Activated CD8-positive, alpha-beta memory T cell treated with anti-CD3 and anti-CD28 coated beads, Interleukin-2, amount 50 U/mL, for 1 hour (primary cell): ENCODE results near the gene WDR87.

Source experiments
- DNase-seq: peaks from one replicate; pipeline ENCODE4 v3.0.0-alpha.2; 2020; ENCODE audit errors: extremely low read depth

The WDR87 gene

DNA sequence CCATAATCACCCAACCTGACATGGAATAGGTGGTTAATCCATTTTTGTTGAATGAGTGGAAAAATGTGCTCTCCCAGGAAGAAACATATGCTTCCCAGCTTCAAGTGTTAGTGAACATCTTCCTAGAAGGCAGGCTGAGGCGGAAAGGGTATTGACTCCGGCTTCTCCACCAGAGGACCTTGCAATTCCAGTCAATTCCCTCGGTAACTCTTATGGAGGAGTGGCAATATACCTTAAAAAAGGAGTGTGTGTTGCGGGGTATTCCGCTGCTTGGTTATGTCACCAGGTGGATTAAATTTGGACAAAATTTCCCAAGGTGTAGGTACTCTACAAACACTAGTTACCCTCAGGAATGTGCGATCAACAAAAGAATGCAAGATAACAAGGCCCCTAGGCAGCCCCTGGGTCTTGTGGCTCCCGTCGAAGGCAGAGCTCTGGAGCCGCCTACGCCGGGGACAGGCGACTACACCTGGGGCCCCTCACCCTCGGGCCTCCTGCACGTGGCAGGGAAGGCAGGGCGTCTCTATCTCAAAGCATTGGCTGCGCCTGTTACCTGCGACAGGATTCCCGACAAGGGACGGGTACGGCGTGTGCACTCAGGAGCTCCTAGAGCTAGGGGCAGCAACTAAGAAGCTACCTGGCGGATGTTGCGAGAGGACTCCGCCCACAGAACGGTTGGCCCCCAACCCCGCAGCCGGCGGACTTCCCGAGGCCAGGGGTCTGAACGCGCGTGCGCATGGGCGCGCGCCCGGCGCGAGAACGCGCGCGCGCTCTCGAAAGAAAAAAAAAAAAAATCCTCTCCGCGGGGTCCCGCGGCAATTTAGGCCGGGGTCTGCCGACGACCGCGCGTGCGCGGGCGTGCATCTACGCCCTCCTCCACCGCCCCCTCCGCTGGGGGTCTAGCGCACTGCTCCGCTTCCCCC lies at the start of gene WDR87:
Gene WDR87, minus strand, starts transcription at position 649 of the 923 bp plus-strand sequence. CDS start 8,355 bp downstream, outside the sequence.
- DNase-seq, result no peak

DNA sequence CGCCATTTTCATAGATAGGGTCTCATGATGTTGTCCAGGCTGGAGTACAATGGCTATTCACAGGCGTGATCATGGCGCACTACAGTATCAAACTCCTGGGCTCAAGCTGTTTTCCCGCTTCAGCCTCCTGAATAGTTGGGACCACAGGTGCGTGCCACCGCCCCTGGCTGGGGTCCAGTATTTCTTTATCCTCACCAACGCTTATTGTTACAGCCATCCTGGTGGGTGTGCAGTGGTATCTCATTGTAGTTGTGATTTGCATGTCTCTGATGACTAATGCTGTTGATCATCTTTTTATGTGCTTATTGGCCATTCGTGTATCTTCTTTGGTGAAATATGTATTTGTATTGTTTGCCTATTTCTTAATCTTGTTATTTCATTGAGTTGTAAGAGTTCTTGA lies 49.6 kb upstream of the WDR87 start:
- DNase-seq, result no peak

DNA sequence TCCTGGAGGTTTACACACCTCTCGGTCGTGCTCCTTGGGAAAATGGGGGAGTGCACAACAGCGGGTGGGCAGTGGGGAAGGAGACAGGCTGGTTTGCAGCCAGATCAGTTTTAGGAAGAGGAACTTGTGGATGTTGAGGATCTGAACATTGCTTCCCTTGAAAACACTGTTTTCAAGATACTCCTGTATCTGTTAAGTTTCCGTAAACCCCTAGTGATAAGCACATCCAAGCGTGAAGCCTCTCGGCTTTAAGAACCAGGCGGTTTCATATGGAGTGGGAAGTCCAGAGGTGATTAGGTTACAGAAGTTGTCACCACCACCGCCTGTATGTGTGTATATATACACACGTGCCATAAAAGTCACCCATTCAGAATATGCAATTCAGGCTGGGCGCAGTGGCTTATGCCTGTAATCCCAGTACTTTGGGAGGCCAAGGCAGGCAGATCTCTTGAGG lies 48.1 kb upstream of the WDR87 start:
- no peak for DNase-seq

DNA sequence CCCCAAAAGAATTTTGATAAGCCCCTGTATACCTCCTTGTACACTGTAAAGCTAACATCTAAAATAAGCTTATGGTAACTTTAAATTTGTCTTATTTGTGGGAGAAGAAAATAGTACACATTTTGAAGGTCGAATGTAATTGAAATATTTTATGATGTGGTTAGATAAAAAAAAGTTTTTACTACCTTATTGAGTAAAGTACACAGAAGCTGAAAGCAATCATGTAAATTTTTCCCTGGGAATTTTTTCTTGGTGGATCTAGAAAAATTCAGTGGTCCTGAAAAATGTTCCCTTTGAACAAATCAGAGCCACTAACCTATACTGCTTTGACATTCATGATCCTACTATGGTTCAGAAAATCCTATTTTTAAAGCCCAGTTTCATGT lies 47.5 kb upstream of the WDR87 start:
- no peak for DNase-seq

DNA sequence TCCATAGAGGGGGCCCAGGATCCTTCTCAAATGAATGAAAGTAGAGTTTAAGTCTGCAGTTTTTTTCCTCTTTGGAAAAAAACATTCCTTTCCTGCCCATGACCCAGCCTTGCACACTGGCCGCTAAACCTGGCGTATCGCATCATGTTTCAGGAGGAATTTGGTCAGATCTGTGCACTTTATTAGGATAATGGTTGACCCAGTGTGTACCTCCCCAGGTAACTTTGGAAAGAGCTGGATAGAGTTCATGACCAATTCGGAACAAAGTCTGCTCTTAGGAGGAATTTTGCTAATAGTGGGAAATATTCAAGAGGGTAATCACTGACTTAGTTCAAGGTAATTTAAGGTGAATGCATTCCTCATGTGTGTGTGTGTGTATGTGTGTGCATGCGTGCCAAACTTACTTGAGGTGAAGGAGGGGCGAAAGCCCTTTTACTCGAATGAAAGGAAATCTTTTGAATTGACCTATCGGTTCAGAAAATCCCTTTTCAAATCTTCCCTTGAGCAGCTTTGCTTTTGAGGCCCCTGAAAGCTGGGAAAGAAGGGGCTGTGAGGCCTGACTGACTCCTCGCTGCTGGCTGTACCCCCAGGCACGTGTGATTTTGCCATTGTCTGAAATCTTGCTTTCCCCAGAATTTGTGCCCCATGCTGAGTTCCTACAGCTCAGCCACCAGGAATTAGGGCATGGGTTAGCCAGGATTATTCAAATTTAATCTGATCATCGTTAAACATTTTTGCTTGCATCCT lies 47.0 kb upstream of the WDR87 start:
- no peak for DNase-seq

DNA sequence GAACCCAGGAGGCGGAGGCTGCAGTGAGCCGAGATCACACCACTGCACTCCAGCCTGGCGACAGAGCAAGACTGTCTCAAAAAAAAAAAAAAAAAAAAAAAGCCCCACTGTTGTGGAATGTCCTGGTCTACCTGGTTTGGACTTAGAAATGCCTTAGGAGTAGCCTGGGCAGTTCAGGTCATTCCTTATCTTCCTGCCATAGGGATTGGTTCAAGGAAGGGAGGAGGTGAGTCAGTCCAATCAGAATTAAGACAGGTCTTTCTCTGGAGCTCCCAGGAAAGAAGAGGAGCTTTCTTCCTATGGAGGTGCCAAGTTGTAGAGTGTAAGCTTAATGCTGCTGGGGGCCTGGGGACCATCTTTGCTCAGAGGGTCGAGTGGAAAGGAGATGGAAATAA lies 45.4 kb upstream of the WDR87 start:
- no peak for DNase-seq

DNA sequence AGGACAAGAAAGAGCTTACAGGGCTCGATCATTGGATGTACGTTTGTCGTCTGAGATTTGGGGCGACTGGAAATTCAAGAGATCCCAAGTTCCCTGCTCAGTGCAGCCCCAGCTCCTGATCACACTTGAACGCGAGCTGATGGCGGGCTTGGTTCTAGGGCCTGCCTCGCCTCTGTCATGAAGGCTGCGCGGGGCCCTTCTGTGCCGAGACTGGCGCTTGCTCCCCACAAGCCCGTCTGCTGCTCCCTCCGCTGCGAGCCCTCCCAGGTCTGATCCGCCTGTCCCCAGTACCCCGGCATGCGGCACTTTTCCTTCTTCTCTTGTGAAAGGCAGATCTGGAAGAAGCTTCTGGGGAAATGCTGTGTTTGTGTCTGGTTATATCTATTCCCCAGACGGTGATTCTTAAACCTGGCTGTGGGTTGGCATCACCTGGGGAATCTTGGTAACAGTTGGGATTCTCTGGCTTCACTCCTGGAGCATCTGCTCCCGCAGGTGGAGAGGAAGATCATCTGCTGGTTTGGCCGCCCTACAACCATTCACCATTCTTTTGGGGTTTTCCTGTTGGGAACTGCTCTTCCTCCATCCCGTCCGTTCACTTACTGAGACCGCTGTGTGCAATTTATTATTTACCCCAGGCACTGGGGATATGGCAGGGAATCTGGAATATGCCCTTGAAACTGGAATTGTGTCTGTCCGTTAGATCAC lies 44.2 kb upstream of the WDR87 start:
- DNase-seq, result no peak

DNA sequence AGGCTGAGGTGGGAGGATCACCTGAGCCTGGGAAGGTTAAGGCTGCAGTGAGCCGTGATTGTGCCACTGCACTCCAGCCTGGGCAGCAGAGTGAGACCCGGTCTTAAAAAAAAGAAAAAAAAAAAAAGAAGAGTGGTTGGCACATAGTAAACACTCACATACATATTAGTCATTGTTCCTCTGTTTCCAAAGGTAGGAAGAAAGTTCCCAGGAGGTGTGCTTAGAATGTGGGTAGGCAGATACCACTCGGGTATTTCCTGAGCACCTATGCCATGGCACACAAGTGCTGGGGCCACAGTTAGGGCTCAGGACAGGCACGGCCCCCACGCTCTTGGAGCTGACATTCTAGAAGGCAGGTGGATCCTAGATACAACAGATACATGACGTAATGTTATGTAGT lies 42.0 kb upstream of the WDR87 start:
- no peak for DNase-seq

DNA sequence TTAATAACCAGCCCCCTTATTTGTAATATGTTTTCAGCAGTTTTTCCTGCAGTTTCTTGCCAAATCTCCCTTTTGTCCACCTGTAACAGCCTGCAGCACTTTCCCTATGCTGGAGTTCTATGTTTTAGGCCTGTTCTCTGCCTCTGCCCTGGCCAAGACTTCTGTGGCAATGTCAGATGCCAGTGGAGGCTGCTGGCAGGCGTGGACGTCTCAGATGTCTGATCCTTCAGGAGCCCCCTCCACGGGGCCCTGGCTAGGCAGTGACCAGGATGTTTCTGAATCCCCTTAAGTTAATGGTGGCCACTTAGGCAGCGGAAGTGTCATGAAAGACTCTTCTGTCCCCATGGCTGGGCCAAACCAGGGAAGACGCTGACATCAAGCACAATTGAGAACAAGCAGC lies 41.4 kb upstream of the WDR87 start:
- no peak for DNase-seq

DNA sequence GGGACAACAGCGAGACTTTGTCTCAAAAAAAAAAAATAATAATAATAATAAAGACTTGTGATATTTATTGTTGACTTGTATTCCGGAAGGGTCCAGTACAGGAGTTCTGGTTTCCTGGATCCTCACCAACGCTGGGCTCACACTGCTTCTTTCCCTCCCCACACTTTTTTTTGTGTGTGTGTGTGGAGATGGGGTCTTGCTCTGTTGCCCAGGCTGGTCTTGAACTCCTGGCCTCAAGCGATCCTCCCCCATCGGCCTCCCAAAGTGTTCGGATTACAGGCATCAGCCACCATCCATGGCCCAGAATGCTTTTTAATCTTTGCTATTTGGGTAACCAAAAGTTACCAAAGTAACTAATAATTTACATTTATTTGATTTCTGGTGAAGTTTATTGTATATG lies 39.7 kb upstream of the WDR87 start:
- DNase-seq, result no peak

DNA sequence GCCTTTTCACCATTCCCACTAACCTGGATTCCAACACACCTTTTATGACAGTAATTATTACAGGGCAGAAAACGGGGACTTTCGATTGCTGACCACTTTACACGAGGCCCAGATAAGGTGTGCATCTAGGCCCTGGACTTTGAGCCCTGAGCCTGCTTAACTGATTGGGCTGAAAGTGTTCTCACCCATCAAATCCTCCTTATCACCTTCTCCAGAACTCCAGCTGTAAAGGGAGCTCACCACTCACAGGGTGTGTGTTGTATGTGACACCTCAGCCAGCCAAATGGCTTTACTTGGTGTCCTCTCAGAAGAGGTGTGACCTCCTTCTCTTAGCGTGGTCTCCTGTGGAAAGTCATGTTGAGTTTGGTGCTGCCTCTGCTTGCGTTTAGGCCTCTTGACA lies 37.1 kb upstream of the WDR87 start:
- DNase-seq, result no peak

DNA sequence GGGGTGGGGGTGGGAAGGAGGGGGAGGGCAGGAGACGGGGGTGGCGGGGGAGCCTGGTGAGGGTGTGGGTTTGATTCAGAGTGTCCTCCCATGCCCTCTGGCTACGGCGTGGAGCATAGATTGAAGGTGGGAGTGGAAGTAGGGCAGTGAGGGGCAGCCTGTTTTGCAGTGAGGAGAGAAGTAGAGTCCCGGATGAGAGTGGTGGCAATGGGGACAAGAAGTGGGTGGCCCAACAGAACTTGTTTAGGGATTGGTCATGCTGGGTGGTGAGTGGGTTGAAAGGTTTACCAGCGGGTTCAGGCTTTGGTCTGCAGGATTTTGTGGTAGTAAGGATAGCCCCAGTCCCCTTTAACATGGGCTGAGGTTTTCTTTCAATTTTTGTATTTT lies 36.1 kb upstream of the WDR87 start:
- no peak for DNase-seq

DNA sequence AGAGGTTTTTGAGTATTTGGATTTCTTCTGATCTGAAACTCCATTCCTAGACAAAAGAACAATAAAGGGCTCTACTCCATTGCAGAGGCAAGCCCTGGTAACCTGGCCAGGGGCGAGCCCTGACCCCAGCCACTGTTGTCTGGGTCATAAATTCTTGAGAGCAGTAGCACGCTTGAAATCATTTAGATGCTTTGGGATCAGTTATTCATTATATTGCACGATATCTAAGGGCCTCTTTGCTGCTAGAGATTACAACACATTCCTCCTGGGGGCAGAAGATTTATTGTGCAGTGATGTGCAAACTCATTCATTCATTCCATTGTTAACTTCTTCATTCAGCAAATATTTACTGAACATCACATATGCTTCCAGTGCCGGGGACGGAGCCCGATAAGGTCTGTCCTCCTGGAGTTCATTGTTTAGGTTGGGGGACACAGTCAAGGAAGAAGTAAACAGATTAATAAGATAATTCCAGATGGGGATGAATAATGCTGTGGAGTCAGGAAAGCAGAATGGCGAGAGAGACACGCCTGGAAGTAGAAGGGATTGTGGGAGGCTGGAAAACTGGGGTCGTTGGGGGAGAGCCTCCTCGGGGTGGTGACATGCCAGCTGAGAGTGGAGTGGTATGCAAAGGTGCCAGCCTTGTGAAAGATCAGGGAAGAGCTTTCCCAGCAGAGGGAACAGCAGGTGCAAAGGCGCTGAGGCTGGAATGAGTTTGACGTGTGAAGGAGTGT lies 35.6 kb upstream of the WDR87 start:
- no peak for DNase-seq

DNA sequence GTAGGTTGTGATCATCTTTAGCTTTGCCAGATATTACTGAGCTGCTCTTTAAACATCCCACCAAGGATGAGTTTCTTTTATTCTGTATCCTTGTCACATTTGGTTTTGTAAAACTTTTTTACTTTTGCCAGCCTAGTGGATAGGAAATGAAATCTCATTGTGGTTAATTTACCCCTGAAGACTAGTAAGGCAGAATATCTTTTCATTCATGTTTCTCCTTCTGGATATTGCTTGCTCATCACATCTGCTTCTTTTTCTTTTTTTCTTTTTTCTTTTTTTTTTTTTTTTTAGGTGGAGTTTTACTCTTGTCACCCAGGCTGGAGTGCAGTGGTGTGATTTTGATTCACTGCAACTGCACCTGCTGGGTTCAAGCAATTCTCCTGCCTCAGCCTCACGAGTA lies 32.0 kb upstream of the WDR87 start:
- DNase-seq, result no peak

DNA sequence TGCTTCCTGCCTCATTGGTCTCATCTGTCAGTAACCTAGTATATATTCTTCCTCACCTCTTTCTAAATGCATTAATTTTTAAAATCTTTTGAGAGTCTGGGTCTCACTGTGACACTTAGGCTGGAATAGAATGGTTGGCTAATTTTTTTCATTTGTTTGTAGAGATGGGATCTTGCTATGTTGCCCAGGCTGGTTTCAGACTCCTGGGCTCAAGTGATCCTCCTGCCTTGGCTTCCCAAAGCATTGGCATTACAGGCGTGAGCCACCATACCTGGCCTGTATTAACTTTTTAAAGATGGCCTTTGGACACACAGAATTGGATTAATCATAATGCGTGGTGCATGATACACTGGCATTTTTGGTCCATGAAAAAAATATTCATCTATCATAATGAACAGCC lies 30.5 kb upstream of the WDR87 start:
- no peak for DNase-seq

DNA sequence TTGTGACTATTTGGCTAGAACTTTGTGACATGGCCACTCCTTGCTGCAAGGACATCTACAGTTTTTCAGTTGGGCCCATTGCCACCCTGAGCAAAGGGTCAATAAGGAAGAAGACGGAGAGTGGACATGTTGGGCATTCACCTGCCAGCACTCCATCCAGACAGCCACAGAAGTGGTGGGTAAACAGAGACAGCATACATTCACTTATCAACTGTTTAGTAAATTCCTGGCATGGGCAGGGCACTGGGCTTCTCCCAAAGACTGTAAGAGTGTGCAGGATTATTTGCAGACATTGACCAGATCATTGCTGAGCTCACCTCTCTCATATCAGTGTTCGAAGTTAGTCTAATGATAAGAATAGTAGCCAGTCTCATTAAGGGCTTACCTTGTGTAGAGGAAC lies 29.8 kb upstream of the WDR87 start:
- no peak for DNase-seq

DNA sequence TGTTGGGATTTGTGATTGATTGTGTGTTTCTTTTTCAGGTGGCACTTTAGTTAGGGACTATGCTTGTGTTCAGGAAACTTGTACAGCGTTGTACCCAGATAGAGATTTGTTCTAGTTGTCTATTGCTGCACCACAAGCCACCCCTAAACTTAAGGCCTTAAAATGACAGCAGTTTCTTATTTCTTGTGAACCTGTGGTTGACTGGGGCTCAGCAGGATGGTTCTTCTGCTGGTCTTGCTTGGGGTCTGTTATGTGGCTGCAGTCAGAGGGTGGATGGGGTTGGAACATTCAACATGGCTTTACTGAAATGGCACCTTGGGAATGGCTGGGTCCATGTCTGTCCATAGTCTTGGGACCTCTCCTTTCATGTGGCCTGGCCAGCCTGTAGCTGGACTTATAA lies 28.9 kb upstream of the WDR87 start:
- DNase-seq, result no peak

DNA sequence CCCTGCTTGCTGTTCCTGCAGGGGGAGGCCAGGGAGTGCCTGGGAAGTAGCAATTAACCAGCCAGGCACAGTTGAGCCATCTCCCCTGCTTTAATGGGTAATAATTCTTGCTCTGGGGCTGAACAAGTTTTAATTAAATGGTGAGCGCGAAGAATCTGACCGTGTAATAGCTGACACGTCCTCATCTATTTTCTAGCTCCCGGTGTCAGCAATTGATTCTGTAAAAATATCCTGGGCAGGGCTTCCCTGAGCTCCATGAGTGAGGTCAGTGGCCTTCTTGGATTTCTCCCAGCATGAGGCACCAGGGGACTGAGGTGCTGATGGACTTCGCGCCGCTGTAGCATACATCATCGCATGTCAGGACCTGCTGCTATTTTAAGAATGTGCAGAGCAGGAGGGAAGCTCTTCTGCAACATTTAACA lies 27.6 kb upstream of the WDR87 start:
- no peak for DNase-seq

DNA sequence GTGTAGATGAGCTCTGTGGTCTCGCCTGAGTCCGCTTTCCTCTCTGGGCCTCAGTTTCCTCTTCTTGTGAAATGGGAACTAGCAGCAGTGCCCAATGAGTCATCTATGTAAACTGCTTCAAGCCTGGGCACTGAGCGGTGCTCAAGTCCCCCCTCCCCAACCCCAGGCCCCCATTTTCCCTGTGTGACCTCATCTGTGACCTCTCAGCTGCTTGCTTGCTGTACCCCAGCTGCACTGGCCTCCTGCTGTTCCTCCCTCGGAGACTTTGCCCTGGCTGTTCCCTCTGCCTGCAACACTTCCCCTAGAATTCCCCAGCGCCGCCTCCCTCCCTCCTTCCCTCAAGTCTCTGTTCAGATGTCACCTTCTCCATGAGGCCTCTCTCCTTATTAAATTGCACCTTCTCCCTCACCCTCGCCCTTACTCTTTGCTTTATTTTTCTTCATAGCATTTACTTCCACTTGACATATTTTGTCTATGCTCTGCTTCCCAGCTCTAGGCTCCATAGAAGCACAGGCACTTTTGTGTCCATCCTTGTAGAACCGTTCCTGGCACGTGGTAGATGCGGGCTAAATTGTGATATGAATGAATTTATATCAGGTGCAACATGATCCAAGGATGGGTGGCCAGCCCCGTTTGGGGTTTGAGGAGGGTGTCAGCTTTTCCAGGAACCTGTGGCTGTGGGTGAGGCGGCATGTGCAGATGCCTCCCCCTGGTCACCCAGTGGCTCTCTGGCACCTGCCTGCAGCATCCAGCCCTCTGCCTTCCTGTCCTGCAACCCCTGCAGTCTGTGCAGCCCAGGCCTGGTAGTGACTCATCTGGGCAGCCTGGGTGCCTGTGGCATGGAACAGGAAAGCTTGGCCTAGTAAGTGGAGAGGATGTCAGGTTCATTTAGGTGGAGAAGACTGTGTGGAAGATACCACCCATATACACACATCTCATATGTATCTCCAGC lies 26.9 kb upstream of the WDR87 start:
- DNase-seq, result no peak

DNA sequence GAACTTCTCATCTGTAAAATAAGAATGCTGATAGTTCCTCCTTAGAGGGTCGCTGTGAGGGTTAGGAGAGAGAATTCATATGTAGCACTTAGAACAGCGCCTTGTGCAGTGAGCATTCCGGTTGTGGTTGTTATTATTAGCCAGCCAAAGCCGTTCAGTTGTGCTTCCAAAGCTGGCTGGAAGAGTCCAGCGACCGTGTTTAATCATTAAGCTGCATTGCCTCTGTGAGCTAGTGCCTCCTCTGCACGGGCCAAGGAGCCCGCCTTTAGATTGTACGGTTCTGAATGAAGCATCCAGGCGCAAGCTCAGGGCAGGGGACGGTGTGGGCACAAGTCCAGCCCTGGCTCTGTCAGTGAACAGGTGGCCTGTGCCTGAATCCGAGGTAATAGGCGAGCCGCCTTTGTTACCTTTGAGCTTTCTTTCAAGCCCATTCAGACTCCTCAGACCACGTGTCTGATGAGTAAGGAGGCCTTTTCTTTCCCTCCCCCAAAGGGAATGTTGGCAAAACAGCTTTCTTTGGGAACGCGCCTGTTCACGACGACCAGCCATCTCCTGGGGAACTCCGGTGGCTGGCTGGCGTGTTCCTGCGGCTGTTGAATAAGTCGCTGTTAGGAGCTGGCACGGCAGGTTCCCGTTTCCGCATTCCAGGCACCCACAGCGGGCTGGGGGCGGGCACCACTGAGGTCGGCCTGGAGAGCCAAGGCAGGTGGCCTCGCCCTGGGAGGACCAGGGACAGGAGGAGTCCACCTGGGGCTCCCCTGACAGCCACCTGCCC lies 25.7 kb upstream of the WDR87 start:
- DNase-seq, result no peak
